DOHH2 (cell line): ENCODE data around the gene OR4K1.
"Not testable (repeated sequence)": the region's sequence is repeated elsewhere in the genome, so short reads cannot be mapped to it uniquely, and the experiment has no call there.

Source experiments
- H3F3A ChIP-seq: fragments of 200-600 bp; sonication (generic), shearing (Covaris generic); 2 replicates; pipeline ENCODE4 v1.6.0; 2016; ENCODE audit warnings: antibody characterized with exemption, mild to moderate bottlenecking; ENCODE audit not compliant: control insufficient read depth, insufficient read depth
- H3K27ac ChIP-seq: fragments of 200-600 bp; sonication (generic); 2 replicates; pipeline ENCODE4 v1.5.1; 2014; ENCODE audit warnings: low read depth, mild to moderate bottlenecking, low read length, moderate library complexity
- H3K27me3 ChIP-seq: fragments of 200-600 bp; sonication (generic); 2 replicates; pipeline ENCODE4 v1.6.1; 2014; ENCODE audit warnings: mild to moderate bottlenecking, low read length, mixed read lengths; ENCODE audit not compliant: control insufficient read depth
- H3K36me3 ChIP-seq: fragments of 200-600 bp; sonication (generic); 2 replicates; pipeline ENCODE4 v1.6.1; 2014; ENCODE audit warnings: mild to moderate bottlenecking, low read length, moderate library complexity, mixed read lengths; ENCODE audit not compliant: control insufficient read depth
- H3K4me1 ChIP-seq: fragments of 200-600 bp; sonication (generic); 2 replicates; pipeline ENCODE4 v1.6.1; 2014; ENCODE audit warnings: mild to moderate bottlenecking, low read length, mixed read lengths; ENCODE audit not compliant: control insufficient read depth
- H3K4me2 ChIP-seq: fragments of 200-600 bp; sonication (generic); 2 replicates; pipeline ENCODE4 v1.6.0; 2014; ENCODE audit warnings: mild to moderate bottlenecking, low read length, moderate library complexity
- H3K4me3 ChIP-seq: fragments of 200-600 bp; sonication (generic); 2 replicates; pipeline ENCODE4 v1.5.1; 2014; ENCODE audit warnings: mild to moderate bottlenecking, low read length, mixed read lengths
- H3K79me2 ChIP-seq: fragments of 200-600 bp; sonication (generic); 2 replicates; pipeline ENCODE4 v1.6.1; 2014; ENCODE audit warnings: mild to moderate bottlenecking, low read length, mixed read lengths; ENCODE audit not compliant: control insufficient read depth
- H3K9me2 ChIP-seq: fragments of 200-600 bp; sonication (generic); replicated peaks from 2 replicates; pipeline ENCODE4 v1.6.1; 2014; ENCODE audit warnings: mild to moderate bottlenecking, low read length, mixed read lengths; ENCODE audit not compliant: control insufficient read depth
- H3K9me3 ChIP-seq: fragments of 200-600 bp; sonication (generic); 2 replicates; pipeline ENCODE4 v1.6.1; 2014; ENCODE audit warnings: antibody characterized with exemption, low read length, mixed read lengths; ENCODE audit not compliant: control insufficient read depth, insufficient read depth
- H4K20me1 ChIP-seq: fragments of 200-600 bp; sonication (generic); 2 replicates; pipeline ENCODE4 v1.6.0; 2014; ENCODE audit warnings: low read depth, mild to moderate bottlenecking, antibody characterized with exemption, low read length, moderate library complexity; ENCODE audit not compliant: control insufficient read depth, insufficient read depth
- CTCF ChIP-seq: fragments of 200-600 bp; sonication (generic); IDR thresholded peaks from one replicate; pipeline ENCODE4 v1.5.1; 2014; ENCODE audit warnings: antibody characterized with exemption, mild to moderate bottlenecking, low read depth, low read length; ENCODE audit not compliant: poor library complexity, severe bottlenecking
- EZH2phosphoT487 ChIP-seq: fragments of 200-600 bp; sonication (generic); IDR thresholded peaks from 2 replicates; pipeline ENCODE4 v1.6.1; 2017; ENCODE audit warnings: borderline replicate concordance, mild to moderate bottlenecking, antibody characterized with exemption, low read length, moderate library complexity, mixed read lengths

Gene OR4K1

GRCh38 chr14:19941668-19942067, 11.0 kb downstream of the OR4K1 start:
- Histone ChIP-seq H3K79me2 (no peaks in the 10 kb centered on the region), H3K27ac (no peak overlapping the region), H3K27me3 (no peaks in the 10 kb centered on the region), H3K4me2 (no peak overlapping the region), H3F3A (no peaks in the 10 kb centered on the region), H3K9me3 (no peaks in the 10 kb centered on the region), H3K4me3 (no peak overlapping the region), H3K36me3 (no peaks in the 10 kb centered on the region), H3K9me2 (no peaks in the 10 kb centered on the region), H3K4me1 (no peaks in the 10 kb centered on the region), H4K20me1 (no peaks in the 10 kb centered on the region)
- TF ChIP-seq CTCF = no peak
- TF ChIP-seq EZH2phosphoT487 = no peak

- Histone ChIP-seq H3K9me2 (no peaks in the 10 kb centered on the region), H3K4me2 (no peak overlapping the region), H3K27ac (no peak overlapping the region), H3K79me2 (no peaks in the 10 kb centered on the region), H3F3A (no peaks in the 10 kb centered on the region), H3K9me3 (no peaks in the 10 kb centered on the region), H3K27me3 (no peaks in the 10 kb centered on the region), H3K4me3 (no peak overlapping the region), H3K4me1 (no peaks in the 10 kb centered on the region), H4K20me1 (no peaks in the 10 kb centered on the region), H3K36me3 (no peaks in the 10 kb centered on the region)
- no peak for TF ChIP-seq CTCF
These were observed 16.8 kb downstream of the OR4K1 start for GRCh38 chr14:19947413-19948090.

- Histone ChIP-seq H3K9me3 (no peaks in the 10 kb centered on the region), H3K36me3 (no peaks in the 10 kb centered on the region), H3K4me3 (no peak overlapping the region), H3K4me1 (no peaks in the 10 kb centered on the region), H3K9me2 (no peaks in the 10 kb centered on the region), H3K27ac (no peak overlapping the region), H4K20me1 (no peaks in the 10 kb centered on the region), H3F3A (no peaks in the 10 kb centered on the region), H3K79me2 (no peaks in the 10 kb centered on the region), H3K27me3 (no peaks in the 10 kb centered on the region), H3K4me2 (no peak overlapping the region)
- TF ChIP-seq EZH2phosphoT487 (no peak), CTCF (no peak)
These were observed 18.5 kb downstream of the OR4K1 start for GRCh38 chr14:19949218-19949617.

GRCh38 chr14:19969735-19970134, 39.0 kb downstream of the OR4K1 start:
- H3K27me3 ChIP-seq, H3K79me2 ChIP-seq, H3K4me2 ChIP-seq, H3K27ac ChIP-seq, H3K9me3 ChIP-seq, H3K4me1 ChIP-seq, H3K36me3 ChIP-seq, H3K4me3 ChIP-seq, H3K9me2 ChIP-seq, H3F3A ChIP-seq, H4K20me1 ChIP-seq: not testable (repeated sequence)
